HG03097 (cell line): Measurements from ENCODE around the gene GPR141.
"Not testable (repeated sequence)": the region's sequence is repeated elsewhere in the genome, so short reads cannot be mapped to it uniquely, and the experiment has no call there.

Source experiments
- ATAC-seq: cut with Tn5 transposase; IDR thresholded peaks from one replicate; pipeline ENCODE4 v1.9.1; 2021; ENCODE audit not compliant: unreplicated experiment, low FRiP score

The GPR141 gene

GRCh38 chr7:37684927-37685326, 1.4 kb downstream of the GPR141 start:
- no peak for ATAC-seq

- no peak for ATAC-seq
Measured at GRCh38 chr7:37686556-37687345, 3.2 kb downstream of the GPR141 start.

- ATAC-seq = no peak
Measured at GRCh38 chr7:37690206-37690605, 6.6 kb downstream of the GPR141 start.

- ATAC-seq = no peak
Measured at GRCh38 chr7:37694208-37695094, 10.9 kb downstream of the GPR141 start.

- no peak for ATAC-seq
Measured at GRCh38 chr7:37698276-37698675, 14.7 kb downstream of the GPR141 start.

GRCh38 chr7:37698782-37699181, 15.2 kb downstream of the GPR141 start:
- no peak for ATAC-seq

GRCh38 chr7:37701769-37702168, 18.2 kb downstream of the GPR141 start:
- no peak for ATAC-seq

- ATAC-seq = no peak
Measured at GRCh38 chr7:37703361-37703760, 19.8 kb downstream of the GPR141 start.

- ATAC-seq = not testable (repeated sequence)
Measured at GRCh38 chr7:37704328-37704833, 20.8 kb downstream of the GPR141 start.

- ATAC-seq = no peak
Measured at GRCh38 chr7:37705976-37706375, 22.4 kb downstream of the GPR141 start.

GRCh38 chr7:37706804-37707203, 23.2 kb downstream of the GPR141 start:
- ATAC-seq = no peak

- ATAC-seq = no peak
Measured at GRCh38 chr7:37707754-37708485, 24.4 kb downstream of the GPR141 start.

GRCh38 chr7:37709631-37710509, 26.3 kb downstream of the GPR141 start:
- ATAC-seq = peak; percentile 90

GRCh38 chr7:37713613-37714012, 30.0 kb downstream of the GPR141 start:
- ATAC-seq = no peak

GRCh38 chr7:37714606-37715005, 31.0 kb downstream of the GPR141 start:
- ATAC-seq = no peak

GRCh38 chr7:37718585-37718984, 35.0 kb downstream of the GPR141 start:
- ATAC-seq = no peak

- ATAC-seq = no peak
Measured at GRCh38 chr7:37719077-37719476, 35.5 kb downstream of the GPR141 start.

- ATAC-seq = no peak
Measured at GRCh38 chr7:37724732-37725131, 41.2 kb downstream of the GPR141 start.

- no peak for ATAC-seq
Measured at GRCh38 chr7:37726016-37726415, 42.5 kb downstream of the GPR141 start.

- ATAC-seq = no peak
Measured at GRCh38 chr7:37728747-37729146, 45.2 kb downstream of the GPR141 start.
